ENCODE measurements around the gene LLPH. TPM values are rescaled to one million over a fixed set of nuclear protein-coding genes. Genes with fewer than 3 reads are reported as not detected.

Gene LLPH
- total and polyA plus RNA-seq, 2 of the 13 experiments (the other 11 are each of a cell fraction or from before 2014, with no cell fraction given) = 4.2 to 25.6 TPM

DNA sequence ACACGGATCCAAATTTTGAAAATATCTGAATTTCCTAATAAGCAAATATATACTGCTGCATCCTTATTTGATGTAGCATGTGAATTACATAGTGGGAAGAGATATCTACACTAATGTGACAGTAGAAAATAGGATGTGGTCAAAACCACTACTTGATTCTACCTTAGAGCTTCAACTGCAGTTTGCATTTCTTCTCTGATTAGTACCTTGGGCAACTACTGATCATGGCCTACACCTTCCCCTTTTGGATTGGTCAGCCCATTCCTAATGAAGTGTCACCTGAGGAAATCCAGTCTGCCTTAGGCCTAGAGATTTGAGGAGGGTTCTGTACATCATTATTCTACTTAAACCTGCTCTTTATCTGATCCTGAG lies 10.7 kb downstream of the LLPH start (continued):
- TF ChIP-seq TFDP2 (CRISPR knock-in tag; IDR thresholded peaks at IDR 0.05) = no peak
- no peak for TF ChIP-seq ZNF326 (CRISPR knock-in tag; IDR thresholded peaks at IDR 0.05; ENCODE audit: borderline replicate concordance)
- no peak for TF ChIP-seq XBP1 (CRISPR knock-in tag; IDR thresholded peaks at IDR 0.05)
- no peak for TF ChIP-seq GZF1 (CRISPR knock-in tag; IDR thresholded peaks at IDR 0.05)
- TF ChIP-seq POGZ (CRISPR knock-in tag; IDR thresholded peaks at IDR 0.05) = no peak
- TF ChIP-seq ZNF672 (CRISPR knock-in tag; IDR thresholded peaks at IDR 0.05) = no peak
- no peak for TF ChIP-seq ZNF274 (CRISPR knock-in tag; IDR thresholded peaks at IDR 0.05)
- no peak for TF ChIP-seq MAFF (IDR thresholded peaks at IDR 0.05; ENCODE audit: low read depth, low read length)
- TF ChIP-seq GATA4 (IDR thresholded peaks at IDR 0.05; ENCODE audit: borderline replicate concordance, low read depth) = no peak
- no peak for TF ChIP-seq ATAD3A (CRISPR knock-in tag; IDR thresholded peaks at IDR 0.05)

DNA sequence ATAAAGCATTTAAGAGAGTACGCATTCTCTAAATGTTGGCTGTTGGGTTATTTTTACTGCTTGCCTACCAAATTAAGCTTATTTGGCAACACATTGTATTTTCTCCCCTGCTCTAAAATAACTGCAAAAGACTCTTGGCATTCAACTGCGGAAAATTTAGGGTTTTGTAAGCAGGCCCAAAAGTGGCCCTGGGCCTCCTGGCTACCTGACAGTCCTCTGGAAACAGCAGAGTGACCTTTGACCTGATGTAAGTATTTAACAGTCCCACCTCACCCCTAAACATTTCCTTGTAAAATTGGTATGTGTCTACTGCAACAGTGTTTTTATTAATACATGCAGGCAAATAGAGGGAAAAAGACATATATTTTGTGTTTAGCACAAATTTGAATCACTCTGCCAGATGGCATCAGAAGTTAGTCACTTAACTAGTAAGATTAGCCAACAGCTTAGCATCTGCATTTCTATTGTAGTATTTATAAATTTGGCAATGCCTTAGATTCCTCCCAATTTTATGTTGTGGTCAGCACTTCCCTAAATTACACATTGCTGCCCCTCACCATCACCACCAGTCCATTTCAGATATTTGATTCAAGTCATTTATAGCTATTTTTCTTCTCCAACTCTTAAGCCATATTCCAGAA lies 11.2 kb downstream of the LLPH start:
- Histone ChIP-seq H3K27ac (ENCODE audit: extremely low read length, insufficient read depth, low read length) (no peak overlapping the region), H3K36me3 (replicated peaks in 1 of 2; ENCODE audit: control insufficient read depth in 1 of 2, insufficient read depth in 2 of 2, low read length in 2 of 2) (peaks cover 2 to 17% of the 10 kb centered on the region in 2 experiments; a peak in 4 of 5 replicates), H3K4me3 (replicated peaks in 1 of 3; ENCODE audit: insufficient read depth in 1 of 3, low read depth in 2 of 3, low read length in 3 of 3) (no peak overlapping the region), H3K4me2 (ENCODE audit: low read depth, low read length) (no peak overlapping the region), H2AFZ (ENCODE audit: low read length) (no peak overlapping the region), H3K79me2 (ENCODE audit: insufficient read depth, low read length) (no peaks in the 10 kb centered on the region), H3K9me3 (ENCODE audit: low read length) (no peaks in the 10 kb centered on the region), H3K27me3 (ENCODE audit: control insufficient read depth in 1 of 2, insufficient read depth in 2 of 2, low read length in 2 of 2) (no peaks in the 10 kb centered on the region), H3K4me1 (ENCODE audit: insufficient read depth, low read length) (no peaks in the 10 kb centered on the region), H4K20me1 (ENCODE audit: insufficient read depth, low read length) (no peaks in the 10 kb centered on the region), H3K9ac (ENCODE audit: insufficient read depth, low read depth, low read length) (no peak overlapping the region)
- POLR2A ChIA-PET = no interaction called here
- 92% methylated on average over 2 of the region's 2 CpGs for WGBS (ENCODE audit: low lambda C conversion rate)
- ATAC-seq = no peak
- in situ Hi-C loops (cut with HindIII; ENCODE audit: extremely low pct_ligation_motif_present, low pct_unique_long_range_greater_than_20kb) = loop anchor here (25.0 kb wide), 2 partner anchors 507 to 1232 kb away; no protein-coding TSS in a partner anchor
- BruUV-seq (replicated peaks) = no TSS peak
- TF ChIP-seq ZNF547 (CRISPR knock-in tag; IDR thresholded peaks at IDR 0.05) (no peak), NFIB (CRISPR knock-in tag; IDR thresholded peaks at IDR 0.05; ENCODE audit: borderline replicate concordance) (no peak), KDM5B (CRISPR knock-in tag; IDR thresholded peaks at IDR 0.05; ENCODE audit: borderline replicate concordance) (no peak), ZNF879 (CRISPR knock-in tag; IDR thresholded peaks at IDR 0.05) (no peak), YEATS4 (CRISPR knock-in tag; IDR thresholded peaks at IDR 0.05; ENCODE audit: borderline replicate concordance) (no peak), ZNF20 (CRISPR knock-in tag; IDR thresholded peaks at IDR 0.05) (no peak), U2AF2 (IDR thresholded peaks at IDR 0.05; ENCODE audit: low read depth, low read length) (no peak)
- DNase-seq (ENCODE audit: low spot score) = no peak
- no peak for FAIRE-seq
- intact Hi-C loops (cut with micrococcal nuclease; ENCODE audit: unreplicated experiment) = no loop called here
- CTCF ChIA-PET (ENCODE audit: low intra/inter-chr PET ratio, low total read pairs) = no interaction called here
